Endothelial cell of umbilical vein (primary cell): ENCODE results near the gene NAA30. TPM values are rescaled to one million over a fixed set of nuclear protein-coding genes. Genes with fewer than 3 reads are reported as not detected.

Source experiments
- BruUV-seq: library from RNA; stranded (reverse); fragments of 400-500 nt; replicated peaks from 2 replicates; lab custom pipeline; 2021; lab: Mats Ljungman, UMichigan
- CTCF ChIA-PET: fragments of 300-600, 350-600 bp; sonication (Branson Sonifier 250); formaldehyde crosslinking; loops from one replicate; lab custom pipeline; 2021; ENCODE audit warnings: antibody characterized with exemption, inconsistent platforms; lab: Charles Lee
- POLR2A ChIA-PET: fragments of 300-600, 350-600 bp; sonication (Branson Sonifier 250); formaldehyde crosslinking; loops from one replicate; lab custom pipeline; 2021; ENCODE audit warnings: antibody characterized with exemption, inconsistent platforms; lab: Charles Lee
- DNase-seq: peaks from one replicate; pipeline ENCODE4 v3.0.0-alpha.2; 2011; ENCODE audit warnings: low read depth, low spot score
- FAIRE-seq: peaks from 2 replicates; lab custom pipeline; 2011; peaks lifted over from hg19 to GRCh38; lab: Jason Lieb, UNC
- H2AFZ ChIP-seq: 2 replicates; pipeline ENCODE4 v1.6.0; 2012; ENCODE audit warnings: low read depth, low read length, control low read depth, inconsistent platforms
- H3K27ac ChIP-seq: 2 replicates; pipeline ENCODE4 v1.5.1; 2011; ENCODE audit warnings: low read depth, mild to moderate bottlenecking, control low read depth, low read length, moderate library complexity; ENCODE audit not compliant: insufficient read depth
- H3K27me3 ChIP-seq, 2 experiments: 2 replicates each; pipeline versions ENCODE4 v1.6.0 to v1.6.1; 2011; ENCODE audit warnings: low read length in 2 of 2, mixed read lengths in 1 of 2; ENCODE audit not compliant: control insufficient read depth in 2 of 2, insufficient read depth in 2 of 2
- H3K36me3 ChIP-seq, 2 experiments: 2 replicates in 1 of 2; 3 replicates in 1 of 2; pipeline ENCODE4 v1.5.1; 2011; ENCODE audit warnings: low read length in 2 of 2, mild to moderate bottlenecking in 1 of 2, moderate library complexity in 1 of 2; ENCODE audit not compliant: control insufficient read depth in 2 of 2, insufficient read depth in 2 of 2; ENCODE audit errors: extremely low read depth in 1 of 2
- H3K4me1 ChIP-seq: 3 replicates; pipeline ENCODE4 v1.5.1; 2011; ENCODE audit warnings: mild to moderate bottlenecking, low read length; ENCODE audit not compliant: control insufficient read depth, insufficient read depth; ENCODE audit errors: extremely low read depth
- H3K4me2 ChIP-seq: 2 replicates; pipeline ENCODE4 v1.6.1; 2011; ENCODE audit warnings: low read length, control low read depth, mixed read lengths; ENCODE audit not compliant: insufficient read depth
- H3K4me3 ChIP-seq, 3 experiments: fragments of 200-600 bp in 1 of 3; sonication (generic), shearing (Covaris generic) in 1 of 3; replicated peaks in 1 of 3; 2 replicates each; pipeline ENCODE4 v1.5.1; 2011 to 2016; ENCODE audit warnings: control low read depth in 3 of 3, low read length in 3 of 3, mild to moderate bottlenecking in 2 of 3, inconsistent platforms in 1 of 3, low read depth in 1 of 3, moderate library complexity in 1 of 3; ENCODE audit not compliant: insufficient read depth in 1 of 3
- H3K79me2 ChIP-seq: 2 replicates; pipeline ENCODE4 v1.6.0; 2012; ENCODE audit warnings: low read length, inconsistent platforms; ENCODE audit not compliant: control insufficient read depth, insufficient read depth
- H3K9ac ChIP-seq: replicated peaks from 2 replicates; pipeline ENCODE3; 2011; ENCODE audit warnings: low read length, control low read depth; ENCODE audit not compliant: insufficient read depth; ENCODE audit errors: extremely low read depth
- H3K9me1 ChIP-seq: replicated peaks from 3 replicates; pipeline ENCODE4 v1.6.0; 2011; ENCODE audit warnings: mild to moderate bottlenecking, low read length; ENCODE audit not compliant: control insufficient read depth, insufficient read depth; ENCODE audit errors: extremely low read depth
- H3K9me3 ChIP-seq: replicated peaks from 2 replicates; pipeline ENCODE4 v1.5.1; 2012; ENCODE audit warnings: low read length, inconsistent platforms; ENCODE audit not compliant: control insufficient read depth, insufficient read depth
- H4K20me1 ChIP-seq: replicated peaks from 2 replicates; pipeline ENCODE3; 2011; ENCODE audit warnings: mild to moderate bottlenecking, low read length; ENCODE audit not compliant: control insufficient read depth, insufficient read depth; ENCODE audit errors: extremely low read depth
- CTCF ChIP-seq, 2 donors: IDR thresholded peaks; 1 replicate in 1 of 2; 2 replicates in 1 of 2; pipeline ENCODE4 v1.5.1; 2011; ENCODE audit warnings: low read length in 2 of 2, mild to moderate bottlenecking in 2 of 2, moderate library complexity in 2 of 2, control low read depth in 1 of 2, inconsistent platforms in 1 of 2, low read depth in 1 of 2; ENCODE audit not compliant: insufficient read depth in 1 of 2; ENCODE audit errors: extremely low read depth in 1 of 2
- EZH2 ChIP-seq: IDR thresholded peaks from 2 replicates; pipeline ENCODE4 v1.6.1; 2012; ENCODE audit warnings: borderline replicate concordance, low read depth, mild to moderate bottlenecking, moderate library complexity, low read length, inconsistent platforms; ENCODE audit not compliant: severe bottlenecking
- FOS ChIP-seq: IDR thresholded peaks from 2 replicates; pipeline ENCODE4 v1.6.1; 2011; ENCODE audit warnings: mild to moderate bottlenecking, low read length, moderate library complexity, borderline replicate concordance; ENCODE audit not compliant: insufficient read depth
- GATA2 ChIP-seq: IDR thresholded peaks from 2 replicates; pipeline ENCODE4 v1.7.0; 2011; ENCODE audit warnings: low read depth, mild to moderate bottlenecking, moderate library complexity, mixed read lengths, low read length; ENCODE audit not compliant: insufficient read length, insufficient read depth
- JUN ChIP-seq: IDR thresholded peaks from 2 replicates; pipeline ENCODE4 v1.6.1; 2011; ENCODE audit warnings: borderline replicate concordance, low read depth; ENCODE audit not compliant: insufficient read length, insufficient read depth
- MYC ChIP-seq: IDR thresholded peaks from one replicate; pipeline ENCODE4 v1.6.1; 2011; ENCODE audit warnings: mild to moderate bottlenecking, low read depth, low read length
- POLR2A ChIP-seq: IDR thresholded peaks from 2 replicates; pipeline ENCODE4 v1.6.1; 2012; ENCODE audit warnings: low read depth, mild to moderate bottlenecking, control low read depth, low read length
- POLR2AphosphoS5 ChIP-seq: IDR thresholded peaks from 2 replicates; pipeline ENCODE4 v1.6.1; 2012; ENCODE audit warnings: low read depth, mild to moderate bottlenecking, control low read depth, low read length, moderate library complexity; ENCODE audit not compliant: insufficient read depth
- dilution Hi-C: fragments of 300-500 bp; cut with MboI; formaldehyde crosslinking; loops from one replicate; pipeline ENCODE4 v1.15.0; 2019; ENCODE audit warnings: low sequenced_read_pairs; ENCODE audit not compliant: extremely low pct_ligation_motif_present
- intact Hi-C: fragments of 100-400 bp; cut with micrococcal nuclease; formaldehyde crosslinking; loops from one replicate; pipeline ENCODE4 v1.10.0; 2022
- polyA plus RNA-seq, 4 experiments: library from polyadenylated mRNA; depleted of rRNA in 3 of 4; stranded (reverse) in 3 of 4; unstranded in 1 of 4; fragments of >200 nt; gene quantifications; 2 replicates each; pipeline versions ENCODE4 v1.2.1 to v1.2.3, GENCODE V29; 2011 to 2012; ENCODE audit warnings: missing spikeins in 1 of 4
- total RNA-seq: library from RNA; stranded (reverse); gene quantifications from 2 replicates; pipeline ENCODE4 v1.2.3, GENCODE V29; 2021
- TF ChIP-seq, protein P1 (sequence below): IDR thresholded peaks from 2 replicates; pipeline ENCODE4 v1.6.1; 2011; ENCODE audit not compliant: insufficient read depth, insufficient read length

The NAA30 gene
- total and polyA plus RNA-seq, 2 donors (not counting 3 experiments of a cell fraction or from before 2014, with no cell fraction given) = 5.4 to 21.8 TPM

DNA sequence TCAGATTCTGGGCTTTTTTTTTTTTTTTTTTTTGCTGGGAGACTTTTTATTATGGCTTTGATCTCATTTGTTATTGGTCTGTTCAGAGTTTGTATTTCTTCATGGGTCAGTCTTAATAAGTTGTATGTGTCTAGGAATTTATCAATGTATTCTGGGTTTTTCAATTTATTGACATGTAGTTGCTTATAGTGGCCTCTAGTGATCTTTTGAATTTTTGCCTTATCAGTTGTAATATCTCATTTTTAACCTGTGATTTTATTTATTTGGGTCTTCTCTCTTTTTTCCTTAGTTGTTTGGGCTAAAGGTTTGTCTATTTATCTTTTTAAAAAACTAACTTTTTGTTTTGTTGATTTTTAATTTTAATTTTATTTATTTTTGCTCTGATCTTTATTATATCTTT, 45.5 kb downstream of the NAA30 start:
- H3K4me1 ChIP-seq = no peaks in the 10 kb centered on the region
- no peak overlapping the region for H3K9ac ChIP-seq
- no peak overlapping the region for H3K4me3 ChIP-seq
- no peaks in the 10 kb centered on the region for H3K9me3 ChIP-seq
- no peaks in the 10 kb centered on the region for H3K9me1 ChIP-seq
- no peaks in the 10 kb centered on the region for H3K36me3 ChIP-seq
- H3K4me2 ChIP-seq = no peak overlapping the region
- DNase-seq = no peak
- intact Hi-C loops = no loop called here
- no TSS peak for BruUV-seq
- dilution Hi-C loops = no loop called here
- H3K79me2 ChIP-seq = no peaks in the 10 kb centered on the region
- H2AFZ ChIP-seq = no peak overlapping the region
- no peak overlapping the region for H3K27ac ChIP-seq
- ChIA-PET POLR2A (no interaction called here), CTCF (no interaction called here)
- TF ChIP-seq, protein P1, sequence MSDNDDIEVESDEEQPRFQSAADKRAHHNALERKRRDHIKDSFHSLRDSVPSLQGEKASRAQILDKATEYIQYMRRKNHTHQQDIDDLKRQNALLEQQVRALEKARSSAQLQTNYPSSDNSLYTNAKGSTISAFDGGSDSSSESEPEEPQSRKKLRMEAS = no peak
- TF ChIP-seq EZH2 (no peak), CTCF (IDR thresholded peaks at IDR 0.05; ENCODE audit: extremely low read depth in 1 of 2, insufficient read depth in 1 of 2, low read depth in 1 of 2, low read length in 2 of 2) (no peak), FOS (no peak), JUN (no peak), POLR2A (no peak), MYC (no peak), GATA2 (no peak), POLR2AphosphoS5 (no peak)
- no peaks in the 10 kb centered on the region for H4K20me1 ChIP-seq
- no peak for FAIRE-seq
- H3K27me3 ChIP-seq = peaks cover 0 to 6% of the 10 kb centered on the region in 2 experiments
